ENCODE measurements around the gene PLCZ1.
"Not testable (repeated sequence)": the region's sequence is repeated elsewhere in the genome, so short reads cannot be mapped to it uniquely, and the experiment has no call there.

Gene PLCZ1

GRCh38 chr12:18737819-18738218 lies at the start of gene PLCZ1, which contains the start of gene CAPZA3:
PLCZ1 (minus strand) TSS chr12:18738012; CDS start chr12:18737371, 641 bp downstream.
CAPZA3 (plus strand) TSS chr12:18738119; CDS start chr12:18738269, 150 bp downstream.
- DNase-seq, result no peak

GRCh38 chr12:18785465-18785864 lies 47.7 kb upstream of the PLCZ1 start:
- DNase-seq, result not testable (repeated sequence)

- DNase-seq, result no peak
Measured at GRCh38 chr12:18782827-18783226, 45.0 kb upstream of the PLCZ1 start.

GRCh38 chr12:18766479-18766878 lies 28.7 kb upstream of the PLCZ1 start:
- DNase-seq, result not testable (repeated sequence)

- no peak for DNase-seq
Measured at GRCh38 chr12:18755341-18755740, 17.5 kb upstream of the PLCZ1 start.

- no peak for DNase-seq
Measured at GRCh38 chr12:18754124-18754707, 16.4 kb upstream of the PLCZ1 start.

GRCh38 chr12:18753481-18754123 lies 15.8 kb upstream of the PLCZ1 start:
- no peak for DNase-seq

GRCh38 chr12:18752947-18753346 lies 15.1 kb upstream of the PLCZ1 start:
- DNase-seq, result no peak

- DNase-seq, result no peak
Measured at GRCh38 chr12:18752280-18752920, 14.6 kb upstream of the PLCZ1 start.

GRCh38 chr12:18751866-18752265 lies 14.1 kb upstream of the PLCZ1 start:
- no peak for DNase-seq

GRCh38 chr12:18750085-18750484 lies 12.3 kb upstream of the PLCZ1 start:
- no peak for DNase-seq

- DNase-seq, result no peak
Measured at GRCh38 chr12:18749386-18749957, 11.7 kb upstream of the PLCZ1 start.

- no peak for DNase-seq
Measured at GRCh38 chr12:18747895-18748294, 10.1 kb upstream of the PLCZ1 start.

- DNase-seq, result no peak
Measured at GRCh38 chr12:18731156-18731555, 6.7 kb downstream of the PLCZ1 start.

GRCh38 chr12:18723752-18724151 lies 14.1 kb downstream of the PLCZ1 start:
- DNase-seq, result no peak

GRCh38 chr12:18721452-18721851 lies 16.4 kb downstream of the PLCZ1 start:
- no peak for DNase-seq

- no peak for DNase-seq
Measured at GRCh38 chr12:18720690-18721089, 17.1 kb downstream of the PLCZ1 start.

- DNase-seq, result no peak
Measured at GRCh38 chr12:18719922-18720510, 17.8 kb downstream of the PLCZ1 start.

- no peak for DNase-seq
Measured at GRCh38 chr12:18718462-18718861, 19.4 kb downstream of the PLCZ1 start.

GRCh38 chr12:18716236-18716635 lies 21.6 kb downstream of the PLCZ1 start:
- no peak for DNase-seq

- no peak for DNase-seq
Measured at GRCh38 chr12:18706798-18707197, 31.0 kb downstream of the PLCZ1 start.

- DNase-seq, result no peak
Measured at GRCh38 chr12:18703911-18704310, 33.9 kb downstream of the PLCZ1 start.

GRCh38 chr12:18703321-18703720 lies 34.5 kb downstream of the PLCZ1 start:
- DNase-seq, result no peak
